AG09309 (cell line): ENCODE results near the gene CACNA2D2.

Experiments
- DNase-seq: peaks from one replicate; pipeline ENCODE4 v3.0.0-alpha.2; 2010; ENCODE audit warnings: low read depth
- H3K4me3 ChIP-seq: 2 replicates; pipeline ENCODE4 v1.5.1; 2011; ENCODE audit warnings: mild to moderate bottlenecking, low read depth, low read length, moderate library complexity; ENCODE audit not compliant: control insufficient read depth
- TF ChIP-seq, protein P1 (sequence below): IDR thresholded peaks from 2 replicates; pipeline ENCODE4 v1.5.1; 2011; ENCODE audit warnings: mild to moderate bottlenecking, low read depth, low read length, inconsistent platforms; ENCODE audit not compliant: insufficient read depth, control insufficient read depth; ENCODE audit errors: missing control alignments

CACNA2D2 gene

DNA sequence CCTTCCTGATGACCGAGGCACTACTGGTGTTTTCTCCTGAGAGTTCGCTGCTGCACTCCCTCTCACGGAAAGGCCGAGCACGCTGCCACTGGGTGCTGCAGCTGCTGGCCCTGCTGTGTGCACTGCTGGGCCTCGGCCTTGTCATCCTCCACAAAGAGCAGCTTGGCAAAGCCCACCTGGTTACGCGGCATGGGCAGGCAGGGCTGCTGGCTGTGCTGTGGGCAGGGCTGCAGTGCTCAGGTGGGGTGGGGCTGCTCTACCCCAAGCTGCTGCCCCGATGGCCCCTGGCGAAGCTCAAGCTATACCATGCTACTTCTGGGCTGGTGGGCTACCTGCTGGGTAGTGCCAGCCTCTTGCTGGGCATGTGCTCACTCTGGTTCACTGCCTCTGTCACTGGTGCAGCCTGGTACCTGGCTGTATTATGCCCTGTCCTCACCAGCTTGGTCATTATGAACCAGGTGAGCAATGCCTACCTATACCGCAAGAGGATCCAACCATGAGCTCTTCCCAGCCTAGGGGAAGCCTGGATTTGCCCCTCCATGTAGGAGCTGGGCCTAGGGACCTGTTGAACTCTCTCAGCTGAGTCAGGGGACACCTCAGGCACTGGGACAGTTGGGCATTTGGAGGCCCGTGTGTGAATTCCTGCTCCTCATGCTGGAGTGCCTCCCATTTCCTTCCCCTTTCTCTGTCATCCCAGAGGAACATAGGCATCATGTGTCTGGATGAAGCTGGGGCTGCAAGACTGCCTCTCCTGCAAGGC, 150.0 kb downstream of the CACNA2D2 start:
- no peak for DNase-seq
- no peak overlapping the region for H3K4me3 ChIP-seq
- TF ChIP-seq, protein P1, sequence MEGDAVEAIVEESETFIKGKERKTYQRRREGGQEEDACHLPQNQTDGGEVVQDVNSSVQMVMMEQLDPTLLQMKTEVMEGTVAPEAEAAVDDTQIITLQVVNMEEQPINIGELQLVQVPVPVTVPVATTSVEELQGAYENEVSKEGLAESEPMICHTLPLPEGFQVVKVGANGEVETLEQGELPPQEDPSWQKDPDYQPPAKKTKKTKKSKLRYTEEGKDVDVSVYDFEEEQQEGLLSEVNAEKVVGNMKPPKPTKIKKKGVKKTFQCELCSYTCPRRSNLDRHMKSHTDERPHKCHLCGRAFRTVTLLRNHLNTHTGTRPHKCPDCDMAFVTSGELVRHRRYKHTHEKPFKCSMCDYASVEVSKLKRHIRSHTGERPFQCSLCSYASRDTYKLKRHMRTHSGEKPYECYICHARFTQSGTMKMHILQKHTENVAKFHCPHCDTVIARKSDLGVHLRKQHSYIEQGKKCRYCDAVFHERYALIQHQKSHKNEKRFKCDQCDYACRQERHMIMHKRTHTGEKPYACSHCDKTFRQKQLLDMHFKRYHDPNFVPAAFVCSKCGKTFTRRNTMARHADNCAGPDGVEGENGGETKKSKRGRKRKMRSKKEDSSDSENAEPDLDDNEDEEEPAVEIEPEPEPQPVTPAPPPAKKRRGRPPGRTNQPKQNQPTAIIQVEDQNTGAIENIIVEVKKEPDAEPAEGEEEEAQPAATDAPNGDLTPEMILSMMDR, result no peak

DNA sequence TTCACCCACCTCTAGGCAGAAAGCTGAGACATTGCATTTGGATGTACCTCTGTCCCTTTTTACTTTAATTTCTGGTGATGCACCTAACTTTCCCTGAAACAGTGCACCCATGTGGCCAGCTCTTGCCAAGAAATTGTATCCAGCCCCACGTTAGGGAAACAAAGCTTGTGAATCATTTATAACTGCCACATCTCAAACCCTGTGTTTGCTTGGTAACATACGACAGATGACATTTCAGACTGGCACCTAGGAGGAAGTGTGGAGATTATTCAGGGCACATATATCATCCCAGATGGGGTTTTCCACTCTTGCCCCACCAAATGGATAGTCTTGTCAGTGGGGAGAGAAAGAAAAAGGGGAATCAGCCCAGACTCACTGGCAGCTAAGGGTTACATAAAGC, 150.7 kb downstream of the CACNA2D2 start:
- H3K4me3 ChIP-seq, result no peak overlapping the region
- TF ChIP-seq, protein P1, result peak; percentile 48
- DNase-seq, result no peak

DNA sequence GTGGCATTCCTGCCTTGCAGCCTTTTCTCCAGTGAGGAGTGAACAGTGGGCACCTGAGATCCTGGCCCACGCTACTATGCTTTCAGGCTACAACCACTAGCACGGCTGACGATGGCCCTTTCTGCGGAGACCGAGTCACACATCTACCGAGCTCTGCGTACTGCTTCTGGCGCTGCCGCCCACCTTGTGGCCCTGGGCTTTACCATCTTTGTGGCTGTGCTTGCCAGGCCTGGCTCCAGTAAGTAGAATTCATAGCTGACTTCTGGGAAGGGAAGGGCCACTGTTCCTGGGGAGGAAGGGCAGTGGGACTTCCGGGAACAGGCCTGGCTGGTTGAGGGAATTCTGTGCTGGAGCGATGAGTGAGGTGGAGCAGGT, 152.1 kb downstream of the CACNA2D2 start:
- TF ChIP-seq, protein P1, result no peak
- peak overlapping the region; percentile 81 for H3K4me3 ChIP-seq
- DNase-seq, result no peak

DNA sequence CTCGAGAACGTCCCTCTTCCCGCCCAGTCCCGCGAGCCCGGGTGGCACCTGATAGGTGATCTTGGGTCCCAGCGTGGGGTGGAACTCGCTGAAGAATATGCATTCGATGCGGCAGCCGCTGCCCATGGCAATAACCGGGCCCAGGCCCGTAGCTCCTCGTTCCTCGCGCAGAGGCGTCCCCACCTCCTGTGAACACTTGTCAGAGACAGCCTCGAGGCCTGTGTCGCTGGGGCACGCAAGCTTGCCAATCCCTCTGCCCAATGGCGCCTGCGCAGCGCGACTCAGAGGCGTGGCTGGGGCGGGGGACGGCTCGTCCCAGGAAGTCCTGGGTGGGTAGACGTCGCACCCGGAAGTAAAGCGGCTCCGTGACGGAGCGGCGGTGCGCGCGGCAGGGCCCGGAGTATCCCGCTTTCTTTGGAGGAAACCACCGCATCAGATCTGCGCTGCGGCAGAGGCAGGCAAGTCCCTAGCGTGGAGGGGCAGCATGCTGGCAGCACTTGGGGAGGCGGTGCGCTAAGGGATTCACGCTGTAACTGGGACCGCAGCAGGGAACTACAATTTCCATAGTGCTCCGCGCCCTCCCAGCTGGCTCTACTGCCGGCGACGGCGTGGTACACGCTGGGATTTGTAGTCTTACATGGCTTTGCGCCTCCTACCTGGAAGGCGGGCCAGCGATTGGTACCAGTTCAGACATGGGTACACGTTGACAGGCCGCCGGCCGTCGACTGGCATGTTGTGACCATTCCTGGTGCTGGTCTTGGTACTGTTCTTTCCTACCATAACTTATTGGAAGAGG, 152.7 kb downstream of the CACNA2D2 start, which contains the start of the genes CYB561D2 and NPRL2:
TSS of gene CYB561D2 (plus strand) at position 336 of the 796 bp plus-strand sequence. CDS start 572 bp downstream, outside the sequence.
TSS of gene NPRL2 (minus strand) at position 249 of the 796 bp plus-strand sequence. CDS start at position 126, 123 bp downstream.
- TF ChIP-seq, protein P1, result no peak
- H3K4me3 ChIP-seq, result peak within 1 kb of the TSS; percentile 81
- DNase-seq, result peak; percentile 62

DNA sequence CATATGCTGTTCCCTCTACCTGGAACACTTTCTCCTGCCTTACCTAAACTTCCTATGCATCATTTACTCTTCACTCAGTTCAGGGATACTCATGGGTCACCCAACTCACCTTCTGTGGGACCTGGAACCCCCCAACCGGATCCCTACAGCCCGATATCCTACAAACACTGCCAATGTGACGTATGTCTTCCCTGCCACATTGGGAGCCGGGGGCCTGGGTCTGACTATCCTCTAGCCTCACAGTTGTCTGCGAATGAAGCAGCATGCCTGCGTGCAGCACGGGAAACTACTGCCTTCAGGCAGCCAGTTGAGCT, 153.3 kb downstream of the CACNA2D2 start:
- H3K4me3 ChIP-seq, result peak overlapping the region; percentile 81
- no peak for DNase-seq
- TF ChIP-seq, protein P1, result no peak

DNA sequence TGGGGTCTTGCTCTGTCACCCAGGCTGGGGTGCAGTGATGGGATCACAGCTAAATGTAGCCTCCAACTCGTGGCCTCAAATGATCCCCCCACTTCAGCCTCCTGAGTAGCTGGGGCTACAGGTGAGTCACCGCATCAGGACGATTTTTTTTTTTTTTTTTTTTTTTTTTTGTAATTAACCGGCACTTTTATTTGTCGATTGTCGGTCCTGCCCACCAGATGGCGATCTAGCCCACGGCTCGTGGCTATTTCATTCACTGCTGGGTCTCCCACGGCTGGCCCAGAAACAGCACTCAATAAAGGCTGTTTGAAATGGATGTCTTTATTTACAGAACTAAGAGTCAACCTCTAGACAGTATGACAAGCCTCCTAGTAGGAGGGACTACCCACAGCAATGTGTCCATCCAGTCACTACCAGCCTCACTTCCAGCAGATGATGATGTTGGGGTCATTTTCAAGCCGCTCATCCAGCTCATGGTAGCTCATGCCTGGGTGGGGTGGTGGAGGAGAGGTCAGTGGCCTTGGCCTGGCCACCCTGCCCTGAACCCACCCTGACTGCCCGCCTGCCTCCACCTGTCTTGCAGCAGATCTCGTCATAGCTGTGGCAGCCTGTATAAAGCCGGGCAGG, 156.1 kb downstream of the CACNA2D2 start:
- TF ChIP-seq, protein P1, result peak; percentile 72
- no peak for DNase-seq

More for the DNA sequence above, 156.1 kb downstream of the CACNA2D2 start:
- H3K4me3 ChIP-seq, result no peak overlapping the region
